Measurements from ENCODE around the gene FALEC. TPM values are rescaled to one million over a fixed set of nuclear protein-coding genes. Genes with fewer than 3 reads are reported as not detected.

Gene FALEC
- total RNA-seq, 1 donor = not detected

DNA sequence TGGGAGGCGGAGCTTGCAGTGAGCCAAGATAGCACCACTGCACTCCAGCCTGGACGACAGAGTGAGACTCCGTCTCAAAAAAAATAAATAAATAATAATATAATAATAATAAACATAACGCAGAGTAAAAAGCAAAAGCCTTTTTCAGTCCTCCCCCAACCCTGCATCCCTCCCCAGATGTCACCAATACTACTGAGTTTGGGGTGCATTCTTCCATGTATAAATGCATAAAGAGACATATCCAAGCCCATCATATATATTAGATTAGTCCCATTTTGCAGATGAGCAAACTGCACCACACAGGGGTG is 32.7 kb downstream of the FALEC start:
- H3K4me1 ChIP-seq (ENCODE audit: insufficient read depth, low read length) = peaks cover 45% of the 10 kb centered on the region
- peak overlapping the region; percentile 37 for H3K4me3 ChIP-seq (ENCODE audit: low read length)
- no peaks in the 10 kb centered on the region for H3K9me3 ChIP-seq (ENCODE audit: low read depth, low read length)
- no peaks in the 10 kb centered on the region for H3K27me3 ChIP-seq (ENCODE audit: insufficient read depth, low read length)

DNA sequence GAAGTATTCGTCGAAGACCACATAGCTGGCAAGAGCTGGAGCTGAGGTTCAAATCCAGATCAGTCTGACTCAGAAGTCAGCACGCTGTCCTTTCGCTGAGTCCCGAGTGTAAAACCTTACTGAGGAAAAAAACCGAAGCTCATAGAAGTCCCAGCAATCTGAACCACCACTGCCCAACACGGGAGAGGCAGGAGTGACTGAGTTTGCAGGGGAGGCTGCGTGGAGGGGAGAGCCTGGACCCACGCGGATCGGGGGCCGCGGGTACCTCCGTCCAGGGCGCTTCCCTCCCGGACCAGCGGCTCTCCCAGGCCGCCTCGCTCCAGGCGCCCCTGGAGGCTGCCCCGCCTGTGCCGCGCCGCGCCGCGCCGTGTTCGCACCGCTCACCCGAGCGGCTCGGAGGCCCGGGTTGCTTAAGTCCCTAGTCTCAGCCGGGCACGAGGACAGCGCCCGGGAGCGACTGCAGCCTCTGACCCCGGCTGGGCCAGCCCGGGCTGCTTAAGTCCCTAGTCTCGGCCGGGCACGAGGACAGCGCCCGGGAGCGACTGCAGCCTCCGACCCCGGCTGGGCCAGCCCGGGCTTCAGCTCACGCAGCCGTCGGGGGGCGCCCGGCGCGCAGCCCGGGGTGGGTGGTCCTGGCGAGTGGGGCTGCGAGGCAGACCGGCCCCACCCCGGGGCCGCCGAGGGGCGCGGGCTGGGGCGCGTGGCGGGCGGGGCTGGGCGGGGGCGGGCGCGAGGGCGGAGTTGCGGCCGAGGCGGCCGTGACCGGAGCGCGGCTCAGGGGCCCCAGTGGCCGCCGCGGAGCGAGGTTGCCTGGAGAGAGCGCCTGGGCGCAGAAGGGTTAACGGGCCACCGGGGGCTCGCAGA is 33.3 kb downstream of the FALEC start, which contains the start of gene ADAMTSL4:
Gene ADAMTSL4 (plus strand): TSS at position 777 of the 864 bp plus-strand sequence. CDS start 2,881 bp downstream, outside the sequence.
- Histone ChIP-seq H3K4me1 (ENCODE audit: insufficient read depth, low read length) (peaks cover 51% of the 10 kb centered on the region), H3K9me3 (ENCODE audit: low read depth, low read length) (no peaks in the 10 kb centered on the region), H3K27me3 (ENCODE audit: insufficient read depth, low read length) (no peaks in the 10 kb centered on the region), H3K4me3 (ENCODE audit: low read length) (peak within 1 kb of the TSS; percentile 37)

- no peaks in the 10 kb centered on the region for H3K27me3 ChIP-seq (ENCODE audit: insufficient read depth, low read length)
- H3K4me3 ChIP-seq (ENCODE audit: low read length) = peak overlapping the region; percentile 37
- H3K4me1 ChIP-seq (ENCODE audit: insufficient read depth, low read length) = peaks cover 56% of the 10 kb centered on the region
- no peaks in the 10 kb centered on the region for H3K9me3 ChIP-seq (ENCODE audit: low read depth, low read length)
These were observed 34.1 kb downstream of the FALEC start for GRCh38 chr1:150549496-150550221.

GRCh38 chr1:150550222-150551050 is 34.9 kb downstream of the FALEC start:
- H3K4me3 ChIP-seq (ENCODE audit: low read length) = peak overlapping the region; percentile 37
- no peaks in the 10 kb centered on the region for H3K27me3 ChIP-seq (ENCODE audit: insufficient read depth, low read length)
- H3K9me3 ChIP-seq (ENCODE audit: low read depth, low read length) = no peaks in the 10 kb centered on the region
- H3K4me1 ChIP-seq (ENCODE audit: insufficient read depth, low read length) = peaks cover 56% of the 10 kb centered on the region

DNA sequence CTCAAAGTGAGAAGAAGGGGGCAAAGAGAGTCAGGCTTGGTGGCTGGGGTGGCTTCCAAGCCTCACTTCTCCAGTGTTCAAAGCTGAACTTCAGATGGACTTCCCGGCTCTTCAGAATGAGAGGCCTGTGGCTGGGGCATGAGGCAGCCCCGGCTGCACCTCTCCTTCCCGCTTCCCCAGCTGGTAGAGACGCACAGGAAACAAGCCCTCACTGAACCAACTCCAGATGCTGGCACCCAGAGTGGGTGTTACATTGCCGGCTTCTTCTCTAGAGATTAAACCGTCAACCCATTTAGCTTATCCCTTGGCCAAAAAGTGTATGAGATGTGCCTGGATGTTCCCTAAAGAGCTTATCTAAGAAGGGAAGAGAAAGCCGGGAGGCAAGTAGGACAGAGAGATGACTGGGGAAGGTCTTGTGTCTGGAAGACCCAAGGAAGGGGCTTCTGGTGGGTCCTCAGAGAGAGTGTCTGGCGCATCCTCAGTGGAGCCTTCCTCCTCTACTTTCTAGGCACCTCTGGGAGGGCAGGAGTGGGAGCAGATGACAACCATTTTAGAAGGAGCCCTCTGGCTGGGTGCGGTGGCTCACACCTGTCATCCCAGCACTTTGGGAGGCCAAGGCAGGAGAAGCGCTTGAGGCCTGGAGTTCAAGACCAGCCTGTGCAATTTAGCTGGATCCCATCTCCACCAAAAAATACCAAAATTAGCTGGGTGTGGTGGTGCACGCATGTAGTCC is 35.7 kb downstream of the FALEC start:
- no peak overlapping the region for H3K4me3 ChIP-seq (ENCODE audit: low read length)
- no peaks in the 10 kb centered on the region for H3K27me3 ChIP-seq (ENCODE audit: insufficient read depth, low read length)
- no peaks in the 10 kb centered on the region for H3K9me3 ChIP-seq (ENCODE audit: low read depth, low read length)
- peaks cover 56% of the 10 kb centered on the region for H3K4me1 ChIP-seq (ENCODE audit: insufficient read depth, low read length)

- no peak overlapping the region for H3K4me3 ChIP-seq (ENCODE audit: low read length)
- H3K27me3 ChIP-seq (ENCODE audit: insufficient read depth, low read length) = no peaks in the 10 kb centered on the region
- H3K4me1 ChIP-seq (ENCODE audit: insufficient read depth, low read length) = peaks cover 56% of the 10 kb centered on the region
- no peaks in the 10 kb centered on the region for H3K9me3 ChIP-seq (ENCODE audit: low read depth, low read length)
These were observed 36.2 kb downstream of the FALEC start for GRCh38 chr1:150551784-150552127.

GRCh38 chr1:150552128-150552910 is 36.8 kb downstream of the FALEC start:
- no peak overlapping the region for H3K4me3 ChIP-seq (ENCODE audit: low read length)
- no peaks in the 10 kb centered on the region for H3K27me3 ChIP-seq (ENCODE audit: insufficient read depth, low read length)
- no peaks in the 10 kb centered on the region for H3K9me3 ChIP-seq (ENCODE audit: low read depth, low read length)
- peaks cover 56% of the 10 kb centered on the region for H3K4me1 ChIP-seq (ENCODE audit: insufficient read depth, low read length)

DNA sequence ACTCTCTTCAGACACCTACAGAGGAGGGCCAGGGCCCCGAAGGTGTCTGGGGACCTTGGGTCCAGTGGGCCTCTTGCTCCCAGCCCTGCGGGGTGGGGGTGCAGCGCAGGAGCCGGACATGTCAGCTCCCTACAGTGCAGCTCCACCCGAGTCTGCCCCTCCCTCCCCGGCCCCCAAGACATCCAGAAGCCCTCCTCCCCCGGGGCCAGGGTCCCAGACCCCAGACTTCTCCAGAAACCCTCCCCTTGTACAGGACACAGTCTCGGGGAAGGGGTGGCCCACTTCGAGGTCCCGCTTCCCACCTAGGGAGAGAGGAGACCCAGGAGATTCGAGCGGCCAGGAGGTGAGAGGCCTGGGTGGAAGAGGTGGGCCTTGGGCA is 37.3 kb downstream of the FALEC start:
- Histone ChIP-seq H3K4me3 (ENCODE audit: low read length) (no peak overlapping the region), H3K27me3 (ENCODE audit: insufficient read depth, low read length) (no peaks in the 10 kb centered on the region), H3K9me3 (ENCODE audit: low read depth, low read length) (no peaks in the 10 kb centered on the region), H3K4me1 (ENCODE audit: insufficient read depth, low read length) (peaks cover 56% of the 10 kb centered on the region)

DNA sequence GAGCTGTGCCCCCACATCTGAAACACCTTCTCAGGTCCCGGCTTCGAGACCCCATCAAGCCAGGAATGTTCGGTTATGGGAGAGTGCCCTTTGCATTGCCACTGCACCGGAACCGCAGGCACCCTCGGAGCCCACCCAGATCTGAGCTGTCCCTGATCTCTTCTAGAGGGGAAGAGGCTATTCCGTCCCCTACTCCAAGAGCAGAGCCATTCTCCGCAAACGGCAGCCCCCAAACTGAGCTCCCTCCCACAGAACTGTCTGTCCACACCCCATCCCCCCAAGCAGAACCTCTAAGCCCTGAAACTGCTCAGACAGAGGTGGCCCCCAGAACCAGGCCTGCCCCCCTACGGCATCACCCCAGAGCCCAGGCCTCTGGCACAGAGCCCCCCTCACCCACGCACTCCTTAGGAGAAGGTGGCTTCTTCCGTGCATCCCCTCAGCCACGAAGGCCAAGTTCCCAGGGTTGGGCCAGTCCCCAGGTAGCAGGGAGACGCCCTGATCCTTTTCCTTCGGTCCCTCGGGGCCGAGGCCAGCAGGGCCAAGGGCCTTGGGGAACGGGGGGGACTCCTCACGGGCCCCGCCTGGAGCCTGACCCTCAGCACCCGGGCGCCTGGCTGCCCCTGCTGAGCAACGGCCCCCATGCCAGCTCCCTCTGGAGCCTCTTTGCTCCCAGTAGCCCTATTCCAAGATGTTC is 38.0 kb downstream of the FALEC start:
- no peaks in the 10 kb centered on the region for H3K27me3 ChIP-seq (ENCODE audit: insufficient read depth, low read length)
- no peaks in the 10 kb centered on the region for H3K9me3 ChIP-seq (ENCODE audit: low read depth, low read length)
- H3K4me1 ChIP-seq (ENCODE audit: insufficient read depth, low read length) = peaks cover 54% of the 10 kb centered on the region
- H3K4me3 ChIP-seq (ENCODE audit: low read length) = no peak overlapping the region

DNA sequence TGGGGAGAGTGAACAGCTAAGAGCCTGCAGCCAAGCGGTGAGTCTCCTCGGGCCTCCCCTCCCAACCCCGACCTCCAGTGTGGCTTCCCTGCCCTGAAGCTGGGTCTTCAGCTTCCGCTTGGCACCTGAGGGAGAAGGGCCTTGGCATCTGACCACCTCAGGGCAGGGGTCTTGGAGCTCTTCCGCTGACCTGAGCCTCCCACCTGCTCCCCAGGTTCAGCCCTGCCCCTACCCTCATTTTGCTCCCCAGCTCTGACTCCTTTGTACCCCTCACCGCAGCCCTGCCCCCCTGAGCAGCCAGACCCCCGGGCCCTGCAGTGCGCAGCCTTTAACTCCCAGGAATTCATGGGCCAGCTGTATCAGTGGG is 38.5 kb downstream of the FALEC start:
- H3K4me1 ChIP-seq (ENCODE audit: insufficient read depth, low read length) = peaks cover 56% of the 10 kb centered on the region
- no peak overlapping the region for H3K4me3 ChIP-seq (ENCODE audit: low read length)
- H3K9me3 ChIP-seq (ENCODE audit: low read depth, low read length) = no peaks in the 10 kb centered on the region
- no peaks in the 10 kb centered on the region for H3K27me3 ChIP-seq (ENCODE audit: insufficient read depth, low read length)

DNA sequence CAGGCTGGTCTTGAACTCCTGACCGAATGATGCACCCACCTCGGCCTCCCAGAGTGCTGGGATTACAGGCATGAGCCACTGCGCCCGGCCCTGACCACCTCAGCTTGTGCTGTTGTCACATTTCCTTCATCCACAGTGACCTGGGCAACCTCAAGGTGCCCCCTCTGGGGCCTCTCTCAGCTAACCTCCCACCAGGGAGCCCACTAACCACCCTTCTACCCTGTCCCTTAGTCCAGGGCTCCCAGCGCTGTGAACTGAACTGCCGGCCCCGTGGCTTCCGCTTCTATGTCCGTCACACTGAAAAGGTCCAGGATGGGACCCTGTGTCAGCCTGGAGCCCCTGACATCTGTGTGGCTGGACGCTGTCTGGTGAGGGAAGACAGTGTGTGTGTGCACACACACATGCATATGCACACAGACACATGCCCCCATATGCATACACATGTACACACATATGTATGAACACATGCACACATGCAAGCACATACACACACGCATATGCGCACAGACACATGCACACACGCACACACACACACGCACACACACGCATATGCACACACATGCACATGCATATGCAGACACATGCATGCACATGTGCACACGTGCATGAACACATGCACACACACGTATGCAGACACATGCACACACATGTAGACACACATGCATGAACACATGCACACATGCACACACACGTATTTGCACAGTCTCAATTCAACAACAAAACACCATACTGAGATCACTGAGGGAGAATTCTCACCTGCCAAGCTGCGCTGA is 39.8 kb downstream of the FALEC start:
- no peaks in the 10 kb centered on the region for H3K9me3 ChIP-seq (ENCODE audit: low read depth, low read length)
- H3K4me1 ChIP-seq (ENCODE audit: insufficient read depth, low read length) = peaks cover 60% of the 10 kb centered on the region

DNA sequence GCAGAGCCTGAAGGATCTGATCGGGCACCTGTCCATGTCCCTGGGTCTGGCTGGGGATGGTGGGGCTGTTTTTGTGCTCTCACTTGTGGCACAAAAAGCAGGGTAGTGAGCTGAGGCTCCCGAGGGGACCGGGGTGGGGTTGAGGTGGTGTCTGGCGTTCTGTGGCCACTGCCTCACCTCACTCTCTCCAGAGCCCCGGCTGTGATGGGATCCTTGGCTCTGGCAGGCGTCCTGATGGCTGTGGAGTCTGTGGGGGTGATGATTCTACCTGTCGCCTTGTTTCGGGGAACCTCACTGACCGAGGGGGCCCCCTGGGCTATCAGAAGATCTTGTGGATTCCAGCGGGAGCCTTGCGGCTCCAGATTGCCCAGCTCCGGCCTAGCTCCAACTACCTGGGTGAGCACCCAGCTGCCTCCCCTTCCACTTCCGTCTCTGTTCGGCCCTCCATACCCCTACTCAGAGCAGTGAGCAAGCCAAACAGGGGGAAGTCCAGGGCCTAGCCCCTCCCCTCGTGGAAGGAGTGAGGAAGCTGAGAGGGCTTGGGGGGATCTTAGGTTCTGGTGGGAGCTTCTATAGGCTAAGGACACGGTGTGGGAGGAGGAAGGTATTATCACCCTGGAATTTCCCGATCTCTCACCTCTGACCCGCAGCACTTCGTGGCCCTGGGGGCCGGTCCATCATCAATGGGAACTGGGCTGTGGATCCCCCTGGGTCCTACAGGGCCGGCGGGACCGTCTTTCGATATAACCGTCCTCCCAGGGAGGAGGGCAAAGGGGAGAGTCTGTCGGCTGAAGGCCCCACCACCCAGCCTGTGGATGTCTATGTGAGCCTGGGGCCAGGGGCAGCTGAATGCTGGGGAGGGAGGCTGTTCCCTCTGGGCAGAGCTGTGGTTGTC is 40.7 kb downstream of the FALEC start:
- H3K4me1 ChIP-seq (ENCODE audit: insufficient read depth, low read length) = peaks cover 57% of the 10 kb centered on the region
- no peak overlapping the region for H3K4me3 ChIP-seq (ENCODE audit: low read length)
- no peaks in the 10 kb centered on the region for H3K9me3 ChIP-seq (ENCODE audit: low read depth, low read length)
- H3K27me3 ChIP-seq (ENCODE audit: insufficient read depth, low read length) = no peaks in the 10 kb centered on the region

More for the DNA sequence above, 39.8 kb downstream of the FALEC start:
- no peaks in the 10 kb centered on the region for H3K27me3 ChIP-seq (ENCODE audit: insufficient read depth, low read length)
- no peak overlapping the region for H3K4me3 ChIP-seq (ENCODE audit: low read length)

All from mononuclear cell (primary cell).